HCT116 (cell line): ENCODE data around the gene UCN2. TPM values are rescaled to one million over a fixed set of nuclear protein-coding genes. Genes with fewer than 3 reads are reported as not detected.

Experiments used
- ATAC-seq: fragments of 200-7000 bp; cut with Tn5 transposase; 2 replicates; pipeline ENCODE4 v1.9.1; 2020; ENCODE audit warnings: mild to moderate bottlenecking, moderate library complexity
- BruUV-seq: library from RNA; stranded (reverse); fragments of 400-500 nt; replicated peaks from 2 replicates; lab custom pipeline; 2021; lab: Mats Ljungman, UMichigan
- CTCF ChIA-PET: fragments of 300-600 bp; sonication (Branson Sonifier 250); formaldehyde crosslinking; loops from one replicate; lab custom pipeline; 2021; ENCODE audit warnings: antibody characterized with exemption; lab: Charles Lee
- POLR2A ChIA-PET: fragments of 300-600, 350-600 bp; sonication (Branson Sonifier 250); formaldehyde crosslinking; loops from one replicate; lab custom pipeline; 2021; ENCODE audit warnings: antibody characterized with exemption; lab: Charles Lee
- RAD21 ChIA-PET, 2 experiments: fragments of 300-600 bp; sonication (Branson Sonifier 250); formaldehyde crosslinking; loops; one replicate each; lab custom pipeline; 2023; ENCODE audit warnings: low total read pairs in 2 of 2; ENCODE audit not compliant: uncharacterized antibody in 2 of 2, unreplicated experiment in 2 of 2, low non-redundant PET in 1 of 2; lab: Charles Lee
- DNase-seq: peaks from one replicate; pipeline ENCODE4 v3.0.0-alpha.2; 2010; ENCODE audit warnings: low read depth, low spot score
- H2AFZ ChIP-seq: fragments of 200-600 bp; shearing (Covaris generic), sonication (generic); 2 replicates; pipeline ENCODE4 v1.6.1; 2017; ENCODE audit warnings: low read depth, mixed run types, mixed read lengths, antibody characterized with exemption, low read length; ENCODE audit not compliant: poor library complexity, severe bottlenecking
- H3K27ac ChIP-seq: 2 replicates; pipeline ENCODE4 v1.5.1; 2012; ENCODE audit warnings: low read depth, low read length
- H3K27me3 ChIP-seq: fragments of 200-600 bp; sonication (generic); 2 replicates; pipeline ENCODE4 v1.6.1; 2016; ENCODE audit warnings: mixed run types, low read length, mixed read lengths; ENCODE audit not compliant: insufficient read depth
- H3K36me3 ChIP-seq, 2 experiments: fragments of 200-500 bp in 1 of 2; fragments of 200-600 bp in 1 of 2; sonication (Bioruptor generic) in 1 of 2; sonication (generic) in 1 of 2; 2 replicates each; pipeline versions ENCODE4 v1.5.1 to v1.6.1; 2014 to 2016; ENCODE audit warnings: low read length in 2 of 2, inconsistent platforms in 1 of 2, mixed read lengths in 1 of 2, mixed run types in 1 of 2; ENCODE audit not compliant: insufficient read depth in 2 of 2, control insufficient read depth in 1 of 2
- H3K4me1 ChIP-seq, 2 experiments: fragments of 200-600 bp in 1 of 2; sonication (generic) in 1 of 2; 2 replicates each; pipeline versions ENCODE4 v1.5.1 to v1.6.1; 2012 to 2017; ENCODE audit warnings: low read length in 2 of 2, inconsistent platforms in 1 of 2, mild to moderate bottlenecking in 1 of 2, mixed read lengths in 1 of 2, mixed run types in 1 of 2, moderate library complexity in 1 of 2; ENCODE audit not compliant: insufficient read depth in 2 of 2, control insufficient read depth in 1 of 2
- H3K4me2 ChIP-seq: fragments of 200-600 bp; sonication (generic); 2 replicates; pipeline ENCODE4 v1.6.1; 2017; ENCODE audit warnings: mixed run types, low read length, mixed read lengths
- H3K4me3 ChIP-seq, 2 experiments: fragments of 200-600 bp in 1 of 2; sonication (generic) in 1 of 2; replicated peaks in 1 of 2; 2 replicates each; pipeline ENCODE4 v1.5.1; 2011 to 2016; ENCODE audit warnings: low read length in 2 of 2, control low read depth in 1 of 2, low read depth in 1 of 2, mild to moderate bottlenecking in 1 of 2, mixed read lengths in 1 of 2, mixed run types in 1 of 2
- H3K79me2 ChIP-seq: fragments of 200-600 bp; sonication (generic); 2 replicates; pipeline ENCODE4 v1.6.1; 2017; ENCODE audit warnings: mild to moderate bottlenecking, mixed run types, low read length, moderate library complexity, mixed read lengths; ENCODE audit not compliant: insufficient read depth
- H3K9ac ChIP-seq: fragments of 200-600 bp; sonication (generic); 2 replicates; pipeline ENCODE4 v1.6.1; 2016; ENCODE audit warnings: low read length, mixed read lengths
- H3K9me2 ChIP-seq: fragments of 200-600 bp; sonication (generic), shearing (Covaris generic); 2 replicates; pipeline ENCODE4 v1.6.1; 2017; ENCODE audit warnings: mixed run types, mild to moderate bottlenecking, moderate library complexity; ENCODE audit not compliant: insufficient read depth
- H3K9me3 ChIP-seq, 2 experiments: fragments of 200-500 bp in 1 of 2; fragments of 200-600 bp in 1 of 2; sonication (Bioruptor generic) in 1 of 2; sonication (generic) in 1 of 2; 2 replicates each; pipeline ENCODE4 v1.6.1; 2014 to 2017; ENCODE audit warnings: low read length in 2 of 2, mixed read lengths in 2 of 2, inconsistent platforms in 1 of 2, low read depth in 1 of 2, mild to moderate bottlenecking in 1 of 2, mixed run types in 1 of 2, moderate library complexity in 1 of 2; ENCODE audit not compliant: control insufficient read depth in 1 of 2, insufficient read depth in 1 of 2
- H4K20me1 ChIP-seq: fragments of 200-600 bp; sonication (generic), shearing (Covaris generic); 2 replicates; pipeline ENCODE4 v1.6.1; 2017; ENCODE audit warnings: mixed run types, mild to moderate bottlenecking, moderate library complexity; ENCODE audit not compliant: insufficient read depth
- EGR1 ChIP-seq: IDR thresholded peaks from 2 replicates; pipeline ENCODE4 v1.6.1; 2012; ENCODE audit warnings: low read depth
- EZH2 ChIP-seq: fragments of 200-600 bp; sonication (generic); IDR thresholded peaks from 2 replicates; pipeline ENCODE4 v1.6.1; 2017; ENCODE audit warnings: antibody characterized with exemption, mixed run types
- SP1 ChIP-seq: IDR thresholded peaks from 2 replicates; pipeline ENCODE4 v1.6.1; 2012; ENCODE audit warnings: low read depth
- SRF ChIP-seq: IDR thresholded peaks from 2 replicates; pipeline ENCODE4 v1.6.1; 2012; ENCODE audit warnings: low read depth
- ZFX ChIP-seq: fragments of 450-650 bp; IDR thresholded peaks from 2 replicates; pipeline ENCODE4 v1.6.1; 2017
- intact Hi-C: fragments of 100-400 bp; cut with micrococcal nuclease; formaldehyde crosslinking; loops from 2 replicates; pipeline ENCODE4 v1.10.0; 2022
- total RNA-seq: library from RNA; stranded (reverse); gene quantifications from one replicate; pipeline ENCODE4 v1.2.1, GENCODE V29; 2021; ENCODE audit not compliant: unreplicated experiment
- TF ChIP-seq, protein P1 (sequence below): IDR thresholded peaks from 2 replicates; pipeline ENCODE4 v1.6.1; 2012
- TF ChIP-seq, protein P2 (sequence below): IDR thresholded peaks from 2 replicates; pipeline ENCODE4 v1.6.1; 2011; ENCODE audit warnings: mild to moderate bottlenecking, low read length, moderate library complexity; ENCODE audit not compliant: insufficient replicate concordance; ENCODE audit errors: extremely low read depth

UCN2 gene
- total RNA-seq, 1 experiment from 2014 or later, result 1.5 TPM

DNA sequence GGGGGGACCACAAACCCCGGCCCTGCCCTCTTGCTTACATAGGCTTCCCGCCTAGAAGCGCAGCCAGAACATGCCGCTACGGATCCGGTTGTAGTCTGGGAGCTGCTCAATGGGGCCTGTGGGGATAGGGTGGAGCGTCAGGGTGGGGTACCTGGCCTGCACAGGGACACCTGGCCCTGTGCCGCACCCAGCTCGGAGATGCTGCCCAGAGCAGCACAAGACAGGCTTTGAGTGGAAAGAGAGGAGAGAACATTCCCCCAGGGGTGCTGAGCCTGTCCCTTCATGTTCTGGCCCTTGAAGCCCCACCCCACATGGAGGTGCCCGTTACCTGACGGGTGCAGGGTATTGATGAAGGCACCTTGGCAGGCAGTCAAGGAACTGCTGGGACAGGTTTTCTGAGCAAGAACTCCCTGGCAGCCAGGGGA is 35.5 kb upstream of the UCN2 start:
- no peaks in the 10 kb centered on the region for H3K27me3 ChIP-seq
- TF ChIP-seq, protein P1, sequence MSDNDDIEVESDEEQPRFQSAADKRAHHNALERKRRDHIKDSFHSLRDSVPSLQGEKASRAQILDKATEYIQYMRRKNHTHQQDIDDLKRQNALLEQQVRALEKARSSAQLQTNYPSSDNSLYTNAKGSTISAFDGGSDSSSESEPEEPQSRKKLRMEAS, result no peak
- no peak for TF ChIP-seq EGR1
- TF ChIP-seq, protein P2, sequence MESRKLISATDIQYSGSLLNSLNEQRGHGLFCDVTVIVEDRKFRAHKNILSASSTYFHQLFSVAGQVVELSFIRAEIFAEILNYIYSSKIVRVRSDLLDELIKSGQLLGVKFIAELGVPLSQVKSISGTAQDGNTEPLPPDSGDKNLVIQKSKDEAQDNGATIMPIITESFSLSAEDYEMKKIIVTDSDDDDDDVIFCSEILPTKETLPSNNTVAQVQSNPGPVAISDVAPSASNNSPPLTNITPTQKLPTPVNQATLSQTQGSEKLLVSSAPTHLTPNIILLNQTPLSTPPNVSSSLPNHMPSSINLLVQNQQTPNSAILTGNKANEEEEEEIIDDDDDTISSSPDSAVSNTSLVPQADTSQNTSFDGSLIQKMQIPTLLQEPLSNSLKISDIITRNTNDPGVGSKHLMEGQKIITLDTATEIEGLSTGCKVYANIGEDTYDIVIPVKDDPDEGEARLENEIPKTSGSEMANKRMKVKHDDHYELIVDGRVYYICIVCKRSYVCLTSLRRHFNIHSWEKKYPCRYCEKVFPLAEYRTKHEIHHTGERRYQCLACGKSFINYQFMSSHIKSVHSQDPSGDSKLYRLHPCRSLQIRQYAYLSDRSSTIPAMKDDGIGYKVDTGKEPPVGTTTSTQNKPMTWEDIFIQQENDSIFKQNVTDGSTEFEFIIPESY, result no peak
- no peak for TF ChIP-seq EZH2
- no peak for TF ChIP-seq ZFX
- no peak overlapping the region for H2AFZ ChIP-seq
- H3K36me3 ChIP-seq, result peaks cover 28 to 53% of the 10 kb centered on the region in 2 experiments
- no peak for DNase-seq
- no peak overlapping the region for H3K9ac ChIP-seq
- no TSS peak for BruUV-seq
- H3K4me1 ChIP-seq, result peaks cover 11 to 21% of the 10 kb centered on the region in 2 experiments
- H3K9me3 ChIP-seq, result no peaks in the 10 kb centered on the region
- intact Hi-C loops, result no loop called here
- ATAC-seq, result no peak
- H3K79me2 ChIP-seq, result no peaks in the 10 kb centered on the region
- RAD21 ChIA-PET, result no interaction called here
- no peaks in the 10 kb centered on the region for H3K9me2 ChIP-seq
- H4K20me1 ChIP-seq, result no peaks in the 10 kb centered on the region
- CTCF ChIA-PET, result no interaction called here
- POLR2A ChIA-PET, result no interaction called here
- no peak overlapping the region for H3K27ac ChIP-seq
- no peak overlapping the region for H3K4me3 ChIP-seq
- no peak overlapping the region for H3K4me2 ChIP-seq

DNA sequence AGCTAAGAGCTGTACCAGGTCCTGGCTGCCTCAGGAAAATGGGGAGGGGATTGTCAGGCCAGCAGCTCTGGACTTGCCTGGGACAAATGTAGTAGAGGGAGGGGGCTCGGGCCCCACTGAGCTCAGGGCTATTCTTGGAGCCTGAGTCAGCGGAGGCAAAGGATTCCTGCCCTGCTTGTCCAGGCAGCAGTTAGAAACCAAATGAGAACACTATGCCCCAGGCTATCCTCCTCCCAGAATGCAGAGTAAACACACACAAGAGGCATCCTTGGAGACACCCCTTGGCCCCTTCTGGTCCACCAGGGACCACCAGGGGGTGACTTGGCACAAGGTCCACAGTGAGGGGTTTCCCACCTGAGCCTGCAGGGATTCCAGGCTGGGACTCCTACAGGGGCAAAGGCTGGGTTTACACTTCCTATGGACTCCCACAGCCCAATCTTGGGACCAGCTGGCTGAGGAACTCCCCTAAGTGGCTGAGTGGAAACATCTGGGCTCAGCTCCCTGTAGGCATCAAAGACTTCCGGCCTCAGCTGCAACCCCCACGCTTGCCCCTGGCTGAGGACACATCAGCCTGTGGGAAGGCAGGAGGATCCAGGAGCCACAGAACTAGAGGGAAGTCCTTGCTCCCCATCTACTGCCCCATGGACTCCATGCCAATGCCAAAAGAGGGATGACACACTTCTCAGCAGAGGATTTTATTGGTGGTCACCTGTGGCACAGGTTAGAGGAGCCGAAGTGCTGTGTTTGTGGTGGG is 34.9 kb upstream of the UCN2 start:
- Histone ChIP-seq H3K4me1 (peaks cover 11 to 21% of the 10 kb centered on the region in 2 experiments), H4K20me1 (no peaks in the 10 kb centered on the region), H3K27ac (no peak overlapping the region; the same call in 1 of the 2 replicates), H3K79me2 (no peaks in the 10 kb centered on the region), H3K36me3 (peaks cover 22 to 47% of the 10 kb centered on the region in 2 experiments), H3K4me3 (no peak overlapping the region), H3K9me2 (no peaks in the 10 kb centered on the region), H3K9me3 (no peaks in the 10 kb centered on the region), H2AFZ (no peak overlapping the region), H3K4me2 (no peak overlapping the region), H3K27me3 (no peaks in the 10 kb centered on the region)
- intact Hi-C loops, result no loop called here
- CTCF ChIA-PET, result interaction anchor here (1.7 kb wide), 1 partner anchor 37 kb away, joined by 6 read pairs; the partner anchor contains the start of gene SLC26A6
- POLR2A ChIA-PET, result no interaction called here
- RAD21 ChIA-PET, result no interaction called here
- ATAC-seq, result no peak
- no peak for DNase-seq
- no peak for TF ChIP-seq SRF
- no peak for TF ChIP-seq SP1
- TF ChIP-seq, all 23 proteins: peak for 0
- no TSS peak for BruUV-seq
- H3K9ac ChIP-seq, result no peak overlapping the region
